ENCODE data around the gene TULP3.
"Not testable (repeated sequence)": the region's sequence is repeated elsewhere in the genome, so short reads cannot be mapped to it uniquely, and the experiment has no call there.

Gene TULP3

GRCh38 chr12:2890388-2891239, at the start of gene TULP3:
Gene TULP3 (plus strand): TSS chr12:2890891. CDS start chr12:2890948, 57 bp downstream.
- peak; percentile 95 for DNase-seq

DNA sequence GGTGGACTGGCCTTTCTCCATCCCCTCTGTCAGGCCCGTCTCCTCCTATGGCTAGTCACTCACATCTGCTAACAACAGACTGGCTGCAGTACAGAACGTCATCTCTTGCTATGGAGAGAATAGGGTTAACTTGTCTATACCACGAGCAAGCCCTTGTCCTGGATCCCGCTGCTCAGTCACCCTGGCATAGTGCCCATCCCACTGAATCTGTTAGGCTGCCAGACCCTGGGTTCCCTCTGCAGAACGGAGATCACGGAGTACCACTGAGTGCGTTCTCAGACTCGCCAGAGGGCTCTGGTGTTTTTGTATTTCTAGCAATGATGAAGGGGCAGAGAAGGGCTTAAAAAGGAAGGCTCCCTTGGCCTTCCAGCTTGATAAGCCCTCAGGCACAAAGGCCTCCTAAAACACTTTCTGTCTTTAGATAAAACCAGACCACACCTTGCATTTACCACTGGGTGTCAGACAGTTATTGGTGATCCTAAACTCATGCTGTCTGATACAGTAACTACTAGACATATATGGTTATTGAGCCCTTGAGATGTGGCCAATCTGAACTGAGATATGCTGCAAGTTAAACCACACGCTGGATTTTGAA, 49.5 kb upstream of the TULP3 start:
- no peak for DNase-seq

DNA sequence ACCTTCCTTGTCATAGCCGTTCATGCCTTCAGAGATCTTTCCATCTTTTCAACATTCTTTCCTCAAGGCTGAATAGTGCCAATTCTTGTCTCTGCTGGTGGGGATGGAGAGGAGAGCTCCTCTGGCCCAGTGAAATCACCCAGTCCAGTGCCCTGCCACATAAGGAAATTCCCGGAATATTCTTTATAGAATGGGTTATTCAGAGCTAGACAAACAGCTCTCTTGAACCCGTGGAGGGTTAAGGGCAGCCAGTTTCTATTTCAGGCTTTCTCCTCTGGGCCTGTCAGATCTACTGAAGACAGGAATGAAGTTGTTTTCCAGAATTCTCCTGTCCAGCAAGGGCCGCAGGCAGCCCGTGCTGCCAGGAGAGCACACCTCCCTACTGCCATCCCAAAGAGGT, 47.7 kb upstream of the TULP3 start:
- DNase-seq: no peak

DNA sequence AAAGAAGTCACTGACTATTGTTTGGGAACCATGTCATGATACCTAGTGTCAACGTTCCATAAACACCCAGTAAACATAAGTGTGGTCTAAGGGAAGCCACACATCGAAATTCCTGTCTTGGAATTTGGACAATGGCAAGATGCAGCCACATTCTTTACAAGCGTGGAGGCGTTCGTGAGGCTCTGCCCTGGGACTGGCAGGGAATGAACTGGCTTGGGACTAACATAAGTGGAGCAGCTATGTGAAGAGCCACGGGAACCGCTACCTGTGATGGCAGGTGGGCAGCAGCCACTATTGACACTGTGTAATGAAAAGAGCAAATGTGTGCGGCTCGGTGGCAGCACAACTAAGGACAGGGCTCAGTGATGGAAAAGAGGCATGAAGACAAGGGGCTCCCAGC, 45.9 kb upstream of the TULP3 start:
- DNase-seq: no peak

- DNase-seq: no peak
These were observed 45.4 kb upstream of the TULP3 start for GRCh38 chr12:2845280-2845679.

DNA sequence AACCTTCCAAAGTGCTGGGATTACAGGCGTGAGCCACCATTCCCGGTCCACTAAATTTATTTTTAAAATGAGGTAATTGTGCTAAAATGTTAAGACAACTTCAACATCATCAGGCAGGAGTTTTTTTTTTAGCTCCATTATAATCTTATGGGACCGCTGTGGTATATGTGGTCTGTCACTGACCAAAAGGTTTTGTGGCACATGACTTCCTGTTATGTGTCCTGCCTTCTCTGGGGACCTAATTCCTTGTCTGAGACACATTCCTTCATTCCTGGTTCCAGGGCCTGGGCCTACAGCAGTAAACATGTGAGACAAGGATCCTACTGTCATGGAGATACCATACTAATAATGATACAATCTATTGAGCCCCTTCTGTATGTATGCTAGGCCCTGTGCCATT, 38.8 kb upstream of the TULP3 start:
- no peak for DNase-seq

- DNase-seq: peak; percentile 44
These were observed 37.1 kb upstream of the TULP3 start for GRCh38 chr12:2853626-2854025.

GRCh38 chr12:2854669-2855453, 35.8 kb upstream of the TULP3 start:
- DNase-seq: no peak

- DNase-seq: no peak
These were observed 35.1 kb upstream of the TULP3 start for GRCh38 chr12:2855546-2855945.

- no peak for DNase-seq
These were observed 34.6 kb upstream of the TULP3 start for GRCh38 chr12:2856051-2856450.

DNA sequence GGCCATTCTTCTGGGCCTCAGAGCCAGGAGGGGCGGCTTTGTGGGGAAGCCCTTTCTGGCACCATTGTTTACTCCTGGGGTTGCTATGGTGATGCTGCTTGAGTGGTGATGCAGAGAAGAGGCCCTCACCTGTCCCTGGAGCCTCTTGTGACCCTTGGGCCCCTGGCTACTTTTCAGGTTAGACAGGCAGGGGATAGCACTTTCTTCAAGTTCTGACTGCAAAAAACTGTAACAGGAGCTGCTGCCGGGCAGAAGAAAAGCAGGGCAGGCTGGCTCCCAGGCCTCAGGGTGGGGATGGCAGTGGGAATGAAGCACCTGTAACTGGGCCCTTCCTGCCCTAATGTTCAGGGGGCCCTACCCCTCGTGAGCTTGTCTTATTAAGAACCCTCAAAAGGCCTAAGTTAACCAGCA, 33.7 kb upstream of the TULP3 start, which contains the start of gene TEX52:
Gene TEX52 (minus strand): TSS at position 19 of the 411 bp plus-strand sequence. CDS start 13 bp downstream, at position 6.
- DNase-seq: no peak

- no peak for DNase-seq
These were observed 33.1 kb upstream of the TULP3 start for GRCh38 chr12:2857576-2857975.

GRCh38 chr12:2858334-2858733, 32.4 kb upstream of the TULP3 start:
- DNase-seq: no peak

DNA sequence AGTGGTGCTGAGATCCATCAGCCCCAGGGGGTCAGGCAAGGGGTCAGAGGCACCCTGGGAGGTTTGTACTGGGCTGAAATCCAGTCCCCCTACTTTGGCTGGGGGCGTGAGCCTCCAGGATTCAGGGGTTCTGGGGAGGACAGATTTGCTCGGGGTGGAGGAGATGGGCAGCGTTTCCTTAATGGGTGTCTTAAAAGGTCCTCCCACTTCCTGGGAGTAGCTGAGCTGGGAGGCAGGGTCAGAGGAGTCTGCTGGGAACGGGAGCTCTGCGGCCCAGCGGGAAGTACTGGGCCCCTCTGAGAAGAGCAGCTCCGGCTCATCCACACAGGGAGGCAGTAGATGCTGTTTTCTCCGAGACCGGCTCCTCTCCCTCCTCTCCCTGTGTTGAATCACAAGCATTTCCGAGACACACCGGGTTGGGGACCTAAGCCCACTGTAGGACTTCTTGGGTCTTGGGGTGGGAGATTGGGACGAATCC, 31.7 kb upstream of the TULP3 start:
- no peak for DNase-seq

DNA sequence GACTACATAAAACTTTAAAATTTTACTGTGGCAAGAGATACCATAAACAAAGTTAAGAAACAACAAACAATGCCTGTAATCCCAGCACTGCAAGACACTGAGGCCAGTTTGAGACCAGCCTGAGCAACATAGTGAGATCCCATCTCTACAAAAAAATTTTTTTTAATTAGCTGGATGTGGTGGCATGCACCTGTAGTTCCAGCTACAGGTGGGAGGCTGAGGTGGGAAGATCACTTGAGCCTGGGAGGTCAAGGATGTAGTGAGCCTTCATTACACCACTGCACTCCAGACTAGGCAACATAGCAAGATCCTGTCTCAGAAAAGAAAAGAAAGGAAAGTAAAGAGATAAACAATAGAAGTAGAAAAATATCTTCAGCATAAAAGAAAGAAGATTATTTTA, 30.5 kb upstream of the TULP3 start:
- DNase-seq: no peak

DNA sequence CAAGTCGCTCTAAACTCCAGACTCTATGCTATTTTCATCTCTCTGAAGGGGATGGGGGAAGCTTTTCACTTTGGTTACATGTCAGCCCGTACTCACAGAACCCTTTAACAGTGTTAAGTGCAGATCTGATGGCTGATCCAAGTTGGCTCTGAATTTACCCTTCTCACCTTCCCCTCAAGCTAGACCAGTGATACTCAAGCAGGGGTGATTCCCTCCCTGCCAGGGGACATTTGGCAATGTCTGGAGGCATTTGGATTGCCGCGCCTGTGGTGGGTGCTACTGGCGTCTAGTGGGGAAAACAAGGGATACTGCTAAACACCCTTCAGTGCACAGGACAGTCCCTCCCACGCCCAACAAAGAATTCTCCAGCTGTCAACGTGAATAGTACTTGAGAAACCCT, 27.8 kb upstream of the TULP3 start:
- DNase-seq: no peak

DNA sequence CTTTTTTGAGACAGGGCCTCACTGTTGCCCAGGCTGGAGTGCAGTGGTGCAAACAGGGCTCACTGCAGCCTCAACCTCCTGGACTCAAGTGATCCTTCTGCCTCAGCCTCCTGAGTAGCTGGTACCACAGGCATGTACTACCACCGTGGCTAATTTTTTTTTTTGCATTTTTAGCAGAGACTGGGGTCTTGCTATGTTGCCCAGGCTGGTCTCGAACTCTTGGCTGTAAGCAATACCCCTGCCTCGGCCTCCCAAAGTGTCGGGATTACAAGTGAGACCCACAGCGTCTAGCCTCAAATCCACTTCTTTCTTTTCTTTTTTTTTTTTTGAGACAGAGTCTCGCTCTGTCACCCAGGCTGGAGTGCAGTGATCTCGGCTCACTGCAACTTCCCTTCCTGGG, 27.3 kb upstream of the TULP3 start:
- DNase-seq: not testable (repeated sequence)

- DNase-seq: no peak
These were observed 26.5 kb upstream of the TULP3 start for GRCh38 chr12:2864198-2864597.

DNA sequence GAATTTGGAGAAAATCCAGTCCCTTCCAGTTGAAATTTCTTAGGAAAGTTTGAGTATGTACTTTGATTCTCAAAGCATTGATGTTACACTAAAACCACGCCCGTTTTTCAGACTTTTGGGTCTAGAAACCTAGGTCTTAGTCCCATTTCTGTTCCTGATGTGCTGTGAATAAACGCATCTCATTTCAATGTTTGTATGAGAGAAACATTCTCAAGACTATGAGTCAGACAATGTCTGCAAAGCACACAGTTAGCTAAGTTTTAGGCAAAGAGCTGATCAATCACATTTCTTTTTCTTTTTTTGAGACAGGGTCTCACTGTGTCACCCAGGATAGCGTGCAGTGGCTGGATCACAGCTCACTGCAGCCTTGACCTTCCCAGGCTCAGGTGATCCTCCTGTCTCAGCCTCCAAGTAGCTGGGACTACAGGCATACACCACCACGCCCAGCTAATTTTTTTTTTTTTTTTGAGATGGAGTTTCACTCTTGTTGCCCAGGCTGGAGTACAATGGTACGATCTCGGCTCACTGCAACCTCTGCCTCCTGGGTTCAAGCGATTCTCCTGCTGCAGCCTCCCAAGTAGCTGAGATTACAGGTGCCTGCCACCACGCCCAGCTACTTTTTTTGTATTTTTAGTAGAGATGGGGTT, 21.6 kb upstream of the TULP3 start:
- DNase-seq: not testable (repeated sequence)

DNA sequence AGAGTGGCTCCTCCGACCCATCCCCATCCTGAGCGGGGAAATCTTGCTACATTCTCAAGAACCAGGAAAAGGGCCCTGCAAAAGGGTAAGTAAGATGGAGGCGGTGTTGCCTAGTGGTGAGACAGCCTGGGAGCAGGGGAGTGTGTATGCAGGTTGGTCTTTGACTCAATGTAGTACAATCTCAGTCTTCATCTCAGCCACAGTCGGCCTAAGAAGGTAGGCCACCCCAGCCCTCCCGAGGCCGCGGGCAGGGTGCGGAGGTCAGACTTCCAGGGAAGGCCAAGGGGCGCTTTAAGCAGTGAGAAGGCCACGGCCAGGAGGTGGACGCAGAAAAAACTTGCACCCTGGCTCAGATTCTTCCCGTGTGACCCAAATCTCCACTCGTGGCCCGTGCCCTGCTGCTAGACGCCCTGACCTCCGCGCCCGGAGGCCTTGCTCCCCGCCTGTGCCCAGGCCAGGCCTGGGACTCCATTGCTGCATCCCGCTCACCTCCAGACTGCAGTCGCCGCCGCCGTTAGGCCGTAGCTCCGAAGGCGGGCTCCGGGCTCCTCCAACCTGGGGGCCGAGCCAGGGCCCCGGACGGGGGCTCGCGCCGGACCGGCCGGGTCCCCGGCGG, 14.2 kb upstream of the TULP3 start:
- DNase-seq: no peak

- peak; percentile 61 for DNase-seq
These were observed 13.4 kb upstream of the TULP3 start, which contains the start of the genes FOXM1 and RHNO1 for GRCh38 chr12:2877047-2877952. Gene FOXM1 (minus strand): TSS chr12:2877174. CDS start chr12:2874478, 2,696 bp downstream. Gene RHNO1 (plus strand): TSS chr12:2877223. CDS start chr12:2885367, 8,144 bp downstream.

All from NCI-H2227 treated with DMSO at 0.1 percent for 48 hours (cell line).